Peyer's patch (tissue), 4 donors: ENCODE results near the gene CD27.
A peak's percentile ranks its signal among the peaks of the same experiment; 100 is the strongest.

ENCODE experiments used
- CTCF ChIP-seq, 6 experiments: fragments of 450-650 bp in 4 of 6; fragments of 200-600 bp in 2 of 6; sonication (generic) in 1 of 6; IDR thresholded peaks; one replicate each; pipeline ENCODE4 v1.5.1; 2017 to 2019; ENCODE audit warnings: antibody characterized with exemption in 6 of 6, mild to moderate bottlenecking in 3 of 6, moderate library complexity in 1 of 6
- POLR2A ChIP-seq, 2 donors: fragments of 450-650 bp; IDR thresholded peaks; one replicate each; pipeline ENCODE4 v1.5.1; 2017; ENCODE audit warnings: antibody characterized with exemption in 2 of 2, mild to moderate bottlenecking in 2 of 2, moderate library complexity in 2 of 2

GRCh38 chr12:6430124-6430989, 14.4 kb upstream of the CD27 start:
- TF ChIP-seq CTCF (IDR thresholded peaks at IDR 0.05) (peak in 1 of 6 experiments; percentile 11), POLR2A (IDR thresholded peaks at IDR 0.05) (no peak)
